D721Med (cell line): ENCODE measurements around the gene STRN4.

Source experiments
- DNase-seq: peaks from one replicate; pipeline ENCODE4 v3.0.0; 2011; ENCODE audit warnings: low spot score; ENCODE audit not compliant: insufficient read length
- FAIRE-seq: peaks from 2 replicates; lab custom pipeline; 2011; peaks lifted over from hg19 to GRCh38; lab: Jason Lieb, UNC
- CTCF ChIP-seq: IDR thresholded peaks from 2 replicates; pipeline ENCODE4 v1.5.1; 2012; ENCODE audit warnings: mild to moderate bottlenecking, control low read depth; ENCODE audit not compliant: insufficient read depth; ENCODE audit errors: missing control alignments

The STRN4 gene

DNA sequence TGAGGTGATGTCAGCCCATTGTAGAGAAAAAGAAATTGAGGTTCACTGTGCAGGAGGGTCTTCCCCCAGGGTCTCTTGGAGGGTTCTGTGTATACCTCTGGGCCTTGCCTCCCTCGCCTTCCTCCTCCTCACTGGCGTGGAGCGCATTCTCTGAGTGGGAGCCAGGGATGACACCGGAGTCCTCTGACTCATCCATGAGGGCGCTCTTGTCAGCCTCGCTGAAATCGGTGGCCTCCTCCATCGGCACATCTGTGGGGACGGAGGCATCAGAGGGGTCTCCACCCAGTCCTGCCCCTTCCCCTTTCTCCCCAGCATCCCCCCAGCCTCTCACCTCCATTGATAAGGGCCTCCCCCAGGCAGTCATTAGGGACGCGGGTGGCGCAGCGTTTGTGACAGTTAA is 45.5 kb downstream of the STRN4 start:
- DNase-seq (no peak), FAIRE-seq (no peak)
- no peak for TF ChIP-seq CTCF

- no peak for TF ChIP-seq CTCF
- DNase-seq, result no peak
- FAIRE-seq, result no peak
These were observed 47.6 kb downstream of the STRN4 start for GRCh38 chr19:46698395-46699321.

DNA sequence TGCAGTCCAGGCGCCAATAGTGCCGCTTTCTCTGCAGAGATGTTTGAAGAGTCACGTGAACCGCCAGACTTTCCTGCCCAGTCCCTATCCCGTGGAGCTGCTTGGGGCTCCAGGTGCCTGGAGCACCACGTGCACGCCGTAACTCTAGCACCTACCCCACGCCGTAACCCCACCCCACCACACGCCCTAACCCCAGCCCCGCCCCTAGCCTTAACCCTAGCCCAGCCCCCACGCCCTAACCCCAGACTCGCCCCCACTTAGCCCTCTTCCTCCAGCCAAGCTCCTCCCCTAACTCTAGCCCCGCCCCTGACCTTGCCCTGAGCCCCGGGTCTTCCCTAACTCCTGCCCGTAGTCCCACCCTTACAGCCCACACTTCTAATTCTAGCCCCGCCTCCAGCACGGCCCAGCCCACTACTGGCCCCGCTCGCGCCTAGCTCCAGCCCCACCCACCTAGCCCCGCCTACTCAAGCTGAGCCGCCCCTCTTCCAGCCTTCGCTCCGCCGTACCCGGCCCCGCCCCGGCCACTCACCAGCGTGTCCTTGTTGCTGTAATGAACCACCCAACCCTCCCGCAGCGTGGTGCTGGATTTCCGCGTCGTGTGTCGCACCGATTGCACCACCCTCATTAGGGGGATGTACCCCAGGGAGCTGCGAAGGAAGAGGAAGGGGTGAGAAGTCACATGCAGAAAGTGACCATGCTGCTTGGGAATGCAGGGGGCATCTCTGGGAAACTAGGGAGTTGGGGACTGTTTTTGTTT is 48.9 kb downstream of the STRN4 start:
- no peak for TF ChIP-seq CTCF
- DNase-seq, result peak; percentile 98
- FAIRE-seq, result no peak

GRCh38 chr19:46696866-46697203 is 49.4 kb downstream of the STRN4 start:
- TF ChIP-seq CTCF, result no peak
- FAIRE-seq, result no peak
- no peak for DNase-seq

DNA sequence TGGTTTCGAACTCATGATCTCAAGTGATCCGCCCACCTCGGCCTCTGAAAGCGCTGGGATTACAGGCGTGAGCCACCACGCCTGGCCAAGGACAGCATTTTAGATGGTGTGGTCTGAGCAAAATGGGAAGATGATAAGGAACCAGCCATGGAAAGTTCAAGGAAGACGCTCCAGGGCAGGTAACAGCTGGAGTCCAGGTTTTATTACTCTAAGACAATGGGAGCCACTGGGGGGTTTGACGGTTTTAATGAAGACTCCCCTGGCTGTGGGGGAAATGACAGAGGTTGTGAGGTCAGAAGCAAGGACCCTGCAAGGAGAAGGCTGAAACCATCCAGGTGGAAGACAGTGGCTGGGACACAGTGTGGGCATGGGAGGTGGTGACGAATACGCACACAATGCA is 50.2 kb downstream of the STRN4 start:
- DNase-seq (no peak), FAIRE-seq (no peak)
- no peak for TF ChIP-seq CTCF

DNA sequence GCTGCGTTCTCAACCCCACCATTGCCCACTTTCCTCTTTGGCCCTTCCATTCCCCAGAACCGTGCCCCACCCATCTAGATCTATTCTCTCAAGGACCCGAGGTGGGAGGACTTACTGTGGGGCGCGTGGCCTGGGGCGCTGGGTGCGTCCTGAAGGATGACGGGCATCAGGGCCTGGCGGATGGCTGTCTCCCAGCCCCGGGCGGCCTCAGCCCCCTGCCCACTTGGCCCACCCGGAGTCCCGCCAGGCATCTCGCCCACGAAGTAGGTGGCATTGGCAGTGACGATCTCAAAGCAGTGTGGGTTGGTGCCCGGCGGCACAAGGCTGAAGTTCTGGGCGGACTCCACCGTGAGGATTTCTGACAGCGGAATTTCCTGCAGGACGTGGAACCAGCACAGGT is 52.5 kb downstream of the STRN4 start:
- FAIRE-seq, result no peak
- DNase-seq, result no peak
- no peak for TF ChIP-seq CTCF
